Thyroid gland (tissue), 4 donors: Measurements from ENCODE around the gene BCL11B. TPM values are rescaled to one million over a fixed set of nuclear protein-coding genes. Genes with fewer than 3 reads are reported as not detected.

Experiments
- DNase-seq, 2 donors: peaks; one replicate each; pipeline ENCODE4 v3.0.0-alpha.2; 2019
- H3K27ac ChIP-seq, 3 donors: fragments of 200-600 bp; sonication (generic); 1 replicate in 2 of 3; 2 replicates in 1 of 3; pipeline ENCODE4 v1.5.1; 2016 to 2019; ENCODE audit warnings: mild to moderate bottlenecking in 1 of 3, moderate library complexity in 1 of 3
- H3K27me3 ChIP-seq: fragments of 200-600 bp; sonication (generic); one replicate; pipeline ENCODE4 v1.5.1; 2019
- H3K36me3 ChIP-seq, 2 donors: fragments of 200-600 bp; sonication (generic); one replicate each; pipeline ENCODE4 v1.5.1; 2016 to 2019
- H3K4me1 ChIP-seq, 2 donors: fragments of 200-600 bp; sonication (generic); one replicate each; pipeline ENCODE4 v1.5.1; 2017 to 2019
- H3K4me3 ChIP-seq, 3 donors: fragments of 200-600 bp; sonication (generic); replicated peaks in 1 of 3; 1 replicate in 2 of 3; 2 replicates in 1 of 3; pipeline ENCODE4 v1.5.1; 2016; ENCODE audit warnings: mild to moderate bottlenecking in 1 of 3
- H3K9me3 ChIP-seq: fragments of 200-600 bp; sonication (generic); one replicate; pipeline ENCODE4 v1.5.1; 2017
- POLR2A ChIP-seq, 2 donors: fragments of 450-650 bp; IDR thresholded peaks; one replicate each; pipeline ENCODE4 v1.6.1; 2017; ENCODE audit warnings: antibody characterized with exemption in 2 of 2, mild to moderate bottlenecking in 2 of 2, moderate library complexity in 1 of 2
- WGBS, 2 donors: methylation state at CpG; one replicate each; pipeline ENCODE4 v1.1.5; 2017; 5-methylcytosine and 5-hydroxymethylcytosine counted together
- intact Hi-C: fragments of 100-400 bp; cut with DNase I; formaldehyde crosslinking; loops from one replicate; pipeline ENCODE4 v1.15.1; 2023
- total RNA-seq, 4 donors: library from RNA; depleted of rRNA; stranded (reverse); fragments of >200 nt; gene quantifications; one replicate each; pipeline ENCODE4 v1.2.3, GENCODE V29; 2016
- TF ChIP-seq, protein P1 (sequence below), 6 experiments: fragments of 200-600 bp in 3 of 6; fragments of 450-650 bp in 3 of 6; sonication (generic) in 3 of 6; IDR thresholded peaks; one replicate each; pipeline ENCODE4 v1.5.1; 2016 to 2019; ENCODE audit warnings: antibody characterized with exemption in 6 of 6, mild to moderate bottlenecking in 2 of 6, inconsistent platforms in 1 of 6, moderate library complexity in 1 of 6

The BCL11B gene
- total RNA-seq, 4 donors from 2014 or later = 0.81 to 4.3 (median 2.3) TPM

DNA sequence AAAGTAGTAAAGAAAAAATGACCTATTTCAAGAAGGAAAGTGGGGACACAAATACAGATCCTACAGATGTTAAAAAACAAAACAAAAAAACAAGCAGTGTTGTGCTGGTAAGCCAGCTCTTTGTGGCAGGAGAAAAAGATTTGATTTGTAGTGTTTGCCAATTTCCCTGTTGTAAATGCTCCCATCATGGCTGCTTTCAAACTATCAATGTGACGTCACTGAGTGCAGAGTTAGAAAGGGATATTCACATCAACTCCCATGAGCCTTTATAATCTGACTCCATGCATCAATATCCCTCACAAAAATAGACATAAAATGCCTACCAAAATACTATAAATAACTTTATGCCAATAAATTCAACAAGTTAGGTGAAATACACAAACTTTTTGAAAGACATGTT lies 32.2 kb upstream of the BCL11B start:
- intact Hi-C loops = no loop called here
- Histone ChIP-seq H3K27me3 (no peaks in the 10 kb centered on the region), H3K9me3 (no peaks in the 10 kb centered on the region), H3K36me3 (no peaks in the 10 kb centered on the region), H3K27ac (no peak overlapping the region), H3K4me3 (no peak overlapping the region), H3K4me1 (no peaks in the 10 kb centered on the region)
- DNase-seq = no peak
- TF ChIP-seq, protein P1, sequence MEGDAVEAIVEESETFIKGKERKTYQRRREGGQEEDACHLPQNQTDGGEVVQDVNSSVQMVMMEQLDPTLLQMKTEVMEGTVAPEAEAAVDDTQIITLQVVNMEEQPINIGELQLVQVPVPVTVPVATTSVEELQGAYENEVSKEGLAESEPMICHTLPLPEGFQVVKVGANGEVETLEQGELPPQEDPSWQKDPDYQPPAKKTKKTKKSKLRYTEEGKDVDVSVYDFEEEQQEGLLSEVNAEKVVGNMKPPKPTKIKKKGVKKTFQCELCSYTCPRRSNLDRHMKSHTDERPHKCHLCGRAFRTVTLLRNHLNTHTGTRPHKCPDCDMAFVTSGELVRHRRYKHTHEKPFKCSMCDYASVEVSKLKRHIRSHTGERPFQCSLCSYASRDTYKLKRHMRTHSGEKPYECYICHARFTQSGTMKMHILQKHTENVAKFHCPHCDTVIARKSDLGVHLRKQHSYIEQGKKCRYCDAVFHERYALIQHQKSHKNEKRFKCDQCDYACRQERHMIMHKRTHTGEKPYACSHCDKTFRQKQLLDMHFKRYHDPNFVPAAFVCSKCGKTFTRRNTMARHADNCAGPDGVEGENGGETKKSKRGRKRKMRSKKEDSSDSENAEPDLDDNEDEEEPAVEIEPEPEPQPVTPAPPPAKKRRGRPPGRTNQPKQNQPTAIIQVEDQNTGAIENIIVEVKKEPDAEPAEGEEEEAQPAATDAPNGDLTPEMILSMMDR (IDR thresholded peaks at IDR 0.05) = no peak
- no peak for TF ChIP-seq POLR2A (IDR thresholded peaks at IDR 0.05)
- 87 to 91% methylated on average over 1 of the region's 1 CpG for WGBS, 2 donors

DNA sequence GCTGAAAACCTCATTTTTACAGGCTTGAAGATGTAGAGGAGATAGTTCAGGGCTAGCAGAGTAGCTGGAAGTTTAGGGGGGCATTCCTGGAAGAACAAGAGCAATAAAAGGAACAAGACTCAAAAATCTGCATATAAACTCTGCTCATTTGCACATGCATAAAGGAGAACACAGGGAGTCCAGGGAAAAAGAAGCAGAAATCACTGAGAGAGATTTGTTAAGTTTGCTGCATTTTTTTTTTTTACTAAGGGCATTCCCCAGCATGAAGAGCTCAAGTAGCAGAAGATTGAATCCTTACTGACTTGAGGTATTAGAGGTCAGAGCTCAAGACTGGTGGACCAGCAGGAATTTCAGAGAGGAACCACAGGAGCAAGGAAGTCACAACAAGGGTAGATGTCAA lies 28.2 kb upstream of the BCL11B start:
- H3K36me3 ChIP-seq = no peaks in the 10 kb centered on the region
- no peaks in the 10 kb centered on the region for H3K4me1 ChIP-seq
- no peaks in the 10 kb centered on the region for H3K27me3 ChIP-seq
- intact Hi-C loops = no loop called here
- H3K4me3 ChIP-seq = no peak overlapping the region
- H3K9me3 ChIP-seq = no peaks in the 10 kb centered on the region
- DNase-seq = no peak
- H3K27ac ChIP-seq = no peak overlapping the region
- no peak for TF ChIP-seq POLR2A (IDR thresholded peaks at IDR 0.05)
- TF ChIP-seq, protein P1 (IDR thresholded peaks at IDR 0.05) = no peak

DNA sequence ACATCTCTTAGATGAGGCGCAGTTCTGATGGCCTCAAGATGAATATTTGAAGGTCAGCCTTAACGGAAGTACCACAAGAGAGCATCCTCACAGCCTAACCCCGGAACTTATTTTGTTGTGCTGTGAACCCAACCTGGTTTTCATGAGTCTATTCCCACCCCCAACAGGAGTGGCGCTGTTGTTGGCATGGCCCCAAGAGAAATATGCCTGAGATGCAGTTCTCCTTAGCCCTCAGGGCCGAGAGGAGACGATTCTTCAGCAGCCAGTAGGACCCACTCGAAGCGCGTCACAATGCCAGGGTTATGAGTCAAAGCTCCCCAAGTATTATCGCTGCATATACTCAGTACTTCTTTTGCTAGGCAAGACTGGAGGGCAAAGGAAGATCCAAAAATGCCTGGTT lies 24.5 kb upstream of the BCL11B start:
- H3K36me3 ChIP-seq = no peaks in the 10 kb centered on the region
- no peaks in the 10 kb centered on the region for H3K4me1 ChIP-seq
- no peak for DNase-seq
- no peak overlapping the region for H3K27ac ChIP-seq
- H3K9me3 ChIP-seq = no peaks in the 10 kb centered on the region
- no peak for TF ChIP-seq POLR2A (IDR thresholded peaks at IDR 0.05)
- TF ChIP-seq, protein P1 (IDR thresholded peaks at IDR 0.05) = no peak
- 75 to 79% methylated on average over 10 of the region's 10 CpGs for WGBS, 2 donors
- H3K4me3 ChIP-seq = no peak overlapping the region
- H3K27me3 ChIP-seq = no peaks in the 10 kb centered on the region
- intact Hi-C loops = no loop called here

DNA sequence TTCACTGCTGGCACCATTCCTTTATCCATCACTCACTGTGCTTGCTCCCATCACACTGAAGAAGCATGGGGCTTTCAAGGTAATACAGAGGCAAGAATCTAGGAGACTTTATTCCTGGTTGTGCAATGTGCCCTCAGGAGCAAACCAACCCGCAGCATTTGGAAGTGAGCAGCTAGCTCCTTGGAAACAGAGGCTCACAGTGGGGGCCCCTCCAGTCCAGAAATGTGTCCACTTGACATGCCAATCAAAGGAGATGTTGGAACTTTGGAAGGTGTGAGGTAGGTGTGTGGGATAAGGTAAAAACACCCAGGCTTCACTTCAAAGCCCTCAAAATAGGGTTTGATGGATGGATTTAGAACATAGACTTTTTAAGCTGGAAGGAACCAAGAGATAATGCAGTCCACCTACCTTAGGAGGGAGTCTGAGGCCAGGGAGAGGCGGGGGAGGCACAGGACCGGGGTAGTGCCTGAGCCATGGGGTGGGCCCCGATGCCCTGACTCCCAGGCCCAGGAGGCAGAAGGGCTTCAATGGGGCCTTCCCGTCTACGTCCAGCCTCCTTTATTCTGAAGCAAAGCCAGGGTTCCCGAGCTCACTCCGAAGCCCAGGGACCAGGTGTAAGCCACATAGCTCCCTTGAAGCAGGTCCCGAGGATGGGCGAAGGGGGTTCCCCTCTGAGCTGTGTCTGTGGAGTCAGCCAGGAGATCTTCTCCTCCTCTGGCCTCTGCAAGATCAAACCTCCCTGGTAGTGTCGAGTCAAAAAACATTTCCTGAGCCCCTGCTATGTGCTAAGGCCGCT lies 17.6 kb upstream of the BCL11B start:
- TF ChIP-seq, protein P1 (IDR thresholded peaks at IDR 0.05) = no peak
- TF ChIP-seq POLR2A (IDR thresholded peaks at IDR 0.05) = no peak
- H3K9me3 ChIP-seq = no peaks in the 10 kb centered on the region
- 83 to 84% methylated on average over 9 to 12 of the region's 12 CpGs for WGBS, 2 donors
- intact Hi-C loops = no loop called here
- no peak overlapping the region for H3K27ac ChIP-seq
- DNase-seq = no peak
- no peaks in the 10 kb centered on the region for H3K4me1 ChIP-seq
- no peak overlapping the region for H3K4me3 ChIP-seq
- H3K27me3 ChIP-seq = no peaks in the 10 kb centered on the region
- H3K36me3 ChIP-seq = no peaks in the 10 kb centered on the region

DNA sequence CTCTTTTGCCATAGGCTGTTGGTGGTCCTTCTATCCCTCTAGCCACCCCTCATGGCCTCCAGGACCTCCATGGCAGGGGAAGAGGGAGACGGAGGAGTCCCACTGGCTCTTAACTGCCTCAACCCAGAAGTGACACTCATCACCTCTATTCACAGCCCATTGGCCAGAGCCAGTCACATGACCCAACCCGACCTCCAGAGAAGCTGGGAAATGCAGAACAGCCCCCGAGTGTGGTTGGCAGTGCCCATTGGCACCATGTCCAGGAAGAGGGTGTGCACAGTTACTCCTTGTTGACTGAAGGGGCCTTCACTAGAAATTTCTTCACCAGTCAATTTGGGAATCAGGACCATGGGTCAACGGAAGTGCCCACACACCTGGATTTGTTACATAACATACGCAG lies 17.0 kb upstream of the BCL11B start:
- H3K27ac ChIP-seq = no peak overlapping the region
- H3K36me3 ChIP-seq = no peaks in the 10 kb centered on the region
- no peaks in the 10 kb centered on the region for H3K27me3 ChIP-seq
- no peak for DNase-seq
- H3K4me1 ChIP-seq = no peaks in the 10 kb centered on the region
- no peaks in the 10 kb centered on the region for H3K9me3 ChIP-seq
- no peak for TF ChIP-seq POLR2A (IDR thresholded peaks at IDR 0.05)
- TF ChIP-seq, protein P1 (IDR thresholded peaks at IDR 0.05) = no peak
- H3K4me3 ChIP-seq = no peak overlapping the region
- 84 to 91% methylated on average over 5 of the region's 5 CpGs for WGBS, 2 donors
- intact Hi-C loops = no loop called here
